Activated CD8-positive, alpha-beta memory T cell treated with anti-CD3 and anti-CD28 coated beads, Interleukin-2, amount 50 U/mL, for 1 hour (primary cell): ENCODE data around the gene PCDH18.
"Not testable (repeated sequence)": the region's sequence is repeated elsewhere in the genome, so short reads cannot be mapped to it uniquely, and the experiment has no call there.

Experiments
- DNase-seq: peaks from one replicate; pipeline ENCODE4 v3.0.0-alpha.2; 2020; ENCODE audit errors: extremely low read depth

The PCDH18 gene

GRCh38 chr4:137531986-137532868 lies at the start of gene PCDH18:
TSS of gene PCDH18 (minus strand) at chr4:137532494. CDS start at chr4:137532088, 406 bp downstream.
- no peak for DNase-seq

- no peak for DNase-seq
Observed at GRCh38 chr4:137576446-137576845, 44.2 kb upstream of the PCDH18 start.

GRCh38 chr4:137572647-137573046 lies 40.4 kb upstream of the PCDH18 start:
- DNase-seq: no peak

- DNase-seq: no peak
Observed at GRCh38 chr4:137572163-137572562, 39.9 kb upstream of the PCDH18 start.

- no peak for DNase-seq
Observed at GRCh38 chr4:137559801-137560200, 27.5 kb upstream of the PCDH18 start.

GRCh38 chr4:137558951-137559350 lies 26.7 kb upstream of the PCDH18 start:
- no peak for DNase-seq

GRCh38 chr4:137545461-137545861 lies 13.2 kb upstream of the PCDH18 start:
- DNase-seq: no peak

GRCh38 chr4:137543648-137544047 lies 11.4 kb upstream of the PCDH18 start:
- no peak for DNase-seq

GRCh38 chr4:137543198-137543597 lies 10.9 kb upstream of the PCDH18 start:
- no peak for DNase-seq

GRCh38 chr4:137541876-137542646 lies 9.8 kb upstream of the PCDH18 start:
- no peak for DNase-seq

- DNase-seq: no peak
Observed at GRCh38 chr4:137541181-137541580, 8.9 kb upstream of the PCDH18 start.

- no peak for DNase-seq
Observed at GRCh38 chr4:137540356-137540755, 8.1 kb upstream of the PCDH18 start.

- no peak for DNase-seq
Observed at GRCh38 chr4:137538526-137538925, 6.2 kb upstream of the PCDH18 start.

- not testable (repeated sequence) for DNase-seq
Observed at GRCh38 chr4:137537807-137538206, 5.5 kb upstream of the PCDH18 start.

- DNase-seq: no peak
Observed at GRCh38 chr4:137536789-137537561, 4.7 kb upstream of the PCDH18 start.

GRCh38 chr4:137535718-137536117 lies 3.4 kb upstream of the PCDH18 start:
- no peak for DNase-seq

- no peak for DNase-seq
Observed at GRCh38 chr4:137534516-137534915, 2.2 kb upstream of the PCDH18 start.

GRCh38 chr4:137533855-137534254 lies 1.6 kb upstream of the PCDH18 start:
- DNase-seq: no peak

- DNase-seq: no peak
Observed at GRCh38 chr4:137532869-137533236, 559 bp upstream of the PCDH18 start.

GRCh38 chr4:137531168-137531985 lies 917 bp downstream of the PCDH18 start:
- no peak for DNase-seq

- no peak for DNase-seq
Observed at GRCh38 chr4:137530176-137530575, 2.1 kb downstream of the PCDH18 start.
